OCI-LY3 (cell line): ENCODE measurements around the gene AGBL4.

ENCODE experiments used
- CTCF ChIP-seq: fragments of 200-600, 300-600 bp; sonication (generic); IDR thresholded peaks from 2 replicates; pipeline ENCODE4 v1.5.1; 2014; ENCODE audit warnings: antibody characterized with exemption, low read length, low read depth
- EZH2phosphoT487 ChIP-seq: fragments of 200-600 bp; shearing (Covaris generic); IDR thresholded peaks from 2 replicates; pipeline ENCODE4 v1.6.1; 2018; ENCODE audit warnings: antibody characterized with exemption, mixed run types, low read depth

- TF ChIP-seq EZH2phosphoT487 (no peak), CTCF (no peak)
These were observed 1523.0 kb downstream of the AGBL4 start for GRCh38 chr1:48500541-48501450.
